Mesenchymal stem cell (in vitro differentiated cells and primary cell): ENCODE data around the gene ITGAL.

Experiments used
- DNase-seq: peaks from one replicate; pipeline ENCODE4 v3.0.0-alpha.2; 2013
- H2AFZ ChIP-seq: one replicate; pipeline ENCODE4 v1.6.1; 2013; ENCODE audit warnings: low read depth, mild to moderate bottlenecking, control low read depth, inconsistent platforms, low read length, moderate library complexity
- H2AK5ac ChIP-seq: 2 replicates; pipeline ENCODE4 v1.6.1; 2013; ENCODE audit warnings: low read length, moderate library complexity, mild to moderate bottlenecking, inconsistent platforms; ENCODE audit not compliant: severe bottlenecking
- H2BK120ac ChIP-seq: one replicate; pipeline ENCODE4 v1.6.1; 2013; ENCODE audit warnings: low read depth, mild to moderate bottlenecking, inconsistent platforms, low read length, moderate library complexity
- H2BK12ac ChIP-seq, 2 experiments: one replicate each; pipeline ENCODE4 v1.6.1; 2013; ENCODE audit warnings: inconsistent platforms in 2 of 2, low read length in 2 of 2, mild to moderate bottlenecking in 2 of 2, moderate library complexity in 2 of 2, control low read depth in 1 of 2
- H2BK15ac ChIP-seq: one replicate; pipeline ENCODE4 v1.6.1; 2013; ENCODE audit warnings: mild to moderate bottlenecking, low read depth, inconsistent platforms; ENCODE audit not compliant: poor library complexity, severe bottlenecking
- H2BK5ac ChIP-seq: 2 replicates; pipeline ENCODE4 v1.6.1; 2013; ENCODE audit warnings: low read depth, mild to moderate bottlenecking, low read length, control low read depth, inconsistent platforms; ENCODE audit not compliant: poor library complexity, severe bottlenecking
- H3K14ac ChIP-seq, 2 experiments: one replicate each; pipeline ENCODE4 v1.6.1; 2013; ENCODE audit warnings: inconsistent platforms in 2 of 2, low read length in 2 of 2, control low read depth in 1 of 2, mild to moderate bottlenecking in 1 of 2, moderate library complexity in 1 of 2
- H3K18ac ChIP-seq, 2 experiments: one replicate each; pipeline ENCODE4 v1.6.1; 2013; ENCODE audit warnings: inconsistent platforms in 2 of 2, low read length in 2 of 2, control low read depth in 1 of 2, low read depth in 1 of 2, mild to moderate bottlenecking in 1 of 2
- H3K23ac ChIP-seq, 2 experiments: one replicate each; pipeline ENCODE4 v1.6.1; 2013; ENCODE audit warnings: inconsistent platforms in 2 of 2, low read length in 2 of 2, mild to moderate bottlenecking in 2 of 2, moderate library complexity in 2 of 2, control low read depth in 1 of 2
- H3K27ac ChIP-seq: 2 replicates; pipeline ENCODE4 v1.5.1; 2013; ENCODE audit warnings: mild to moderate bottlenecking, moderate library complexity, low read length, control low read depth, inconsistent platforms; ENCODE audit not compliant: poor library complexity, severe bottlenecking
- H3K27me3 ChIP-seq, 2 experiments: 2 replicates each; pipeline versions ENCODE4 v1.6.1 to v1.7.0; 2013; ENCODE audit warnings: low read length in 2 of 2, mild to moderate bottlenecking in 2 of 2, moderate library complexity in 2 of 2, control low read depth in 1 of 2, inconsistent platforms in 1 of 2; ENCODE audit not compliant: control insufficient read depth in 1 of 2, insufficient read depth in 1 of 2
- H3K36me3 ChIP-seq, 2 experiments: 2 replicates each; pipeline versions ENCODE4 v1.6.1 to v1.7.0; 2013; ENCODE audit warnings: low read length in 2 of 2, control low read depth in 1 of 2, inconsistent platforms in 1 of 2, low read depth in 1 of 2, mild to moderate bottlenecking in 1 of 2; ENCODE audit not compliant: insufficient read depth in 2 of 2, control insufficient read depth in 1 of 2
- H3K4ac ChIP-seq, 2 experiments: one replicate each; pipeline ENCODE4 v1.6.1; 2013; ENCODE audit warnings: inconsistent platforms in 2 of 2, low read length in 2 of 2, mild to moderate bottlenecking in 2 of 2, moderate library complexity in 2 of 2, control low read depth in 1 of 2, low read depth in 1 of 2
- H3K4me1 ChIP-seq: 2 replicates; pipeline ENCODE4 v1.6.1; 2013; ENCODE audit warnings: low read depth, low read length, control low read depth; ENCODE audit not compliant: control insufficient read depth, insufficient read depth
- H3K4me2 ChIP-seq: 2 replicates; pipeline ENCODE4 v1.6.1; 2013; ENCODE audit warnings: low read length, mild to moderate bottlenecking, inconsistent platforms; ENCODE audit not compliant: poor library complexity, severe bottlenecking
- H3K4me3 ChIP-seq, 2 experiments: 2 replicates each; pipeline versions ENCODE4 v1.5.1 to v1.7.0; 2013; ENCODE audit warnings: low read length in 2 of 2, mild to moderate bottlenecking in 2 of 2, control low read depth in 1 of 2, low read depth in 1 of 2; ENCODE audit not compliant: insufficient read depth in 1 of 2
- H3K79me1 ChIP-seq: replicated peaks from 2 replicates; pipeline ENCODE4 v1.6.1; 2013; ENCODE audit warnings: mild to moderate bottlenecking, control low read depth, low read length, inconsistent platforms; ENCODE audit not compliant: poor library complexity, severe bottlenecking
- H3K9ac ChIP-seq: 2 replicates; pipeline ENCODE4 v1.7.0; 2013; ENCODE audit warnings: mild to moderate bottlenecking, low read length, moderate library complexity
- H3K9me3 ChIP-seq: 2 replicates; pipeline ENCODE4 v1.7.0; 2013; ENCODE audit warnings: mild to moderate bottlenecking, low read length; ENCODE audit not compliant: control insufficient read depth
- H4K8ac ChIP-seq: one replicate; pipeline ENCODE4 v1.6.1; 2013; ENCODE audit warnings: inconsistent platforms, mild to moderate bottlenecking, low read length, moderate library complexity
- H4K91ac ChIP-seq: one replicate; pipeline ENCODE4 v1.6.1; 2013; ENCODE audit warnings: mild to moderate bottlenecking, low read length, inconsistent platforms
- WGBS: methylation state at CpG from one replicate; pipeline ENCODE4 v1.1.7; 2013; ENCODE audit warnings: mixed read lengths; 5-methylcytosine and 5-hydroxymethylcytosine counted together

The ITGAL gene

GRCh38 chr16:30555315-30556124 is 83.0 kb downstream of the ITGAL start:
- Histone ChIP-seq H3K18ac (no peak overlapping the region), H2AK5ac (no peak overlapping the region), H3K4me3 (no peak overlapping the region), H3K9ac (no peak overlapping the region), H3K9me3 (no peaks in the 10 kb centered on the region), H3K36me3 (peaks cover 27 to 30% of the 10 kb centered on the region in 2 experiments), H4K91ac (no peak overlapping the region), H3K27me3 (no peaks in the 10 kb centered on the region), H2BK5ac (no peak overlapping the region), H2BK12ac (no peak overlapping the region), H3K4ac (no peak overlapping the region), H2BK120ac (no peak overlapping the region), H3K79me1 (peaks cover 27% of the 10 kb centered on the region), H4K8ac (no peak overlapping the region), H2AFZ (no peak overlapping the region), H3K14ac (no peak overlapping the region), H3K23ac (no peak overlapping the region), H3K4me1 (peaks cover 8% of the 10 kb centered on the region), H3K27ac (no peak overlapping the region), H3K4me2 (no peak overlapping the region), H2BK15ac (no peak overlapping the region)
- 98% methylated on average over 68 of the region's 69 CpGs for WGBS
- DNase-seq: no peak

- Histone ChIP-seq H3K36me3 (peaks cover 27 to 30% of the 10 kb centered on the region in 2 experiments), H2BK12ac (no peak overlapping the region), H2BK5ac (no peak overlapping the region), H3K27me3 (no peaks in the 10 kb centered on the region), H3K14ac (no peak overlapping the region), H4K8ac (no peak overlapping the region), H3K4me1 (peaks cover 7% of the 10 kb centered on the region), H2BK120ac (no peak overlapping the region), H3K4ac (no peak overlapping the region), H3K79me1 (peaks cover 26% of the 10 kb centered on the region), H3K23ac (no peak overlapping the region), H4K91ac (no peak overlapping the region), H3K18ac (no peak overlapping the region), H3K9ac (no peak overlapping the region), H3K27ac (no peak overlapping the region), H2AK5ac (no peak overlapping the region), H3K4me2 (no peak overlapping the region), H2BK15ac (no peak overlapping the region), H2AFZ (no peak overlapping the region), H3K9me3 (no peaks in the 10 kb centered on the region), H3K4me3 (no peak overlapping the region)
- 91% methylated on average over 10 of the region's 10 CpGs for WGBS
- no peak for DNase-seq
Observed at GRCh38 chr16:30556125-30556473, 83.6 kb downstream of the ITGAL start.

- H3K27ac ChIP-seq: no peak overlapping the region
- no peak overlapping the region for H2BK12ac ChIP-seq
- peak overlapping the region; percentile 95 for H3K9ac ChIP-seq
- WGBS: 3% methylated on average over 17 of the region's 17 CpGs
- H4K91ac ChIP-seq: peak overlapping the region; percentile 85
- H2AFZ ChIP-seq: peak overlapping the region; percentile 88
- no peaks in the 10 kb centered on the region for H3K9me3 ChIP-seq
- H3K4me2 ChIP-seq: peak overlapping the region; percentile 79
- H3K14ac ChIP-seq: peak overlapping the region in 1 of 2 experiments; percentile 94
- H2BK5ac ChIP-seq: no peak overlapping the region
- DNase-seq: peak; percentile 45
- H4K8ac ChIP-seq: peak overlapping the region; percentile 90
- H3K79me1 ChIP-seq: peaks cover 23% of the 10 kb centered on the region
- no peaks in the 10 kb centered on the region for H3K27me3 ChIP-seq
- peak overlapping the region; percentile 85 to 90 for H3K4me3 ChIP-seq
- peaks cover 26 to 30% of the 10 kb centered on the region in 2 experiments for H3K36me3 ChIP-seq
- peaks cover 9% of the 10 kb centered on the region for H3K4me1 ChIP-seq
- H2AK5ac ChIP-seq: no peak overlapping the region
- peak overlapping the region in 1 of 2 experiments; percentile 84 for H3K23ac ChIP-seq
- peak overlapping the region; percentile 90 for H2BK15ac ChIP-seq
- no peak overlapping the region for H2BK120ac ChIP-seq
- peak overlapping the region; percentile 72 to 96 for H3K4ac ChIP-seq
- peak overlapping the region; percentile 93 to 97 for H3K18ac ChIP-seq
Observed at GRCh38 chr16:30557707-30557956, 85.1 kb downstream of the ITGAL start.

- Histone ChIP-seq H3K4me3 (peak within 1 kb of the TSS; percentile 85 to 90), H3K79me1 (peaks cover 18% of the 10 kb centered on the region), H2AFZ (peak within 1 kb of the TSS; percentile 88), H3K9me3 (no peaks in the 10 kb centered on the region), H3K18ac (peak within 1 kb of the TSS; percentile 93 to 97), H2BK15ac (peak within 1 kb of the TSS; percentile 90), H2BK12ac (peak within 1 kb of the TSS in 1 of 2 experiments; percentile 45), H4K91ac (peak within 1 kb of the TSS; percentile 85), H3K14ac (peak within 1 kb of the TSS in 1 of 2 experiments; percentile 94), H3K4ac (peak within 1 kb of the TSS; percentile 72 to 96), H2AK5ac (peak within 1 kb of the TSS; percentile 43), H3K23ac (peak within 1 kb of the TSS; percentile 84 to 91), H3K4me1 (peaks cover 9% of the 10 kb centered on the region), H2BK120ac (peak within 1 kb of the TSS; percentile 45), H4K8ac (peak within 1 kb of the TSS; percentile 91), H3K9ac (peak within 1 kb of the TSS; percentile 95), H3K27ac (peak within 1 kb of the TSS; percentile 73), H3K4me2 (peak within 1 kb of the TSS; percentile 79), H3K36me3 (peaks cover 20 to 24% of the 10 kb centered on the region in 2 experiments), H3K27me3 (no peaks in the 10 kb centered on the region), H2BK5ac (no peak within 1 kb of the TSS)
- DNase-seq: peak; percentile 98
- WGBS: under 1% methylated on average over 74 of the region's 74 CpGs
Observed at GRCh38 chr16:30557957-30558788, 85.6 kb downstream of the ITGAL start, which contains the start of gene ZNF764. ZNF764 (minus strand) TSS chr16:30558374; CDS start chr16:30558182, 192 bp downstream.
